MM.1S (cell line): ENCODE results near the gene ACVR1.

ENCODE experiments used
- DNase-seq: peaks from one replicate; pipeline ENCODE4 v3.0.0-alpha.2; 2015
- H2AFZ ChIP-seq: fragments of 300-600 bp; sonication (generic); 2 replicates; pipeline ENCODE4 v1.6.0; 2016; ENCODE audit warnings: antibody characterized with exemption, low read length
- H3F3A ChIP-seq: fragments of 300-600 bp; sonication (generic); 2 replicates; pipeline ENCODE4 v1.6.1; 2016; ENCODE audit warnings: mild to moderate bottlenecking, antibody characterized with exemption, low read length, moderate library complexity, mixed read lengths; ENCODE audit not compliant: insufficient read depth
- H3K27ac ChIP-seq: fragments of 300-600 bp; sonication (generic); 2 replicates; pipeline ENCODE4 v1.5.1; 2016; ENCODE audit warnings: mild to moderate bottlenecking, low read length
- H3K27me3 ChIP-seq: fragments of 300-600 bp; sonication (generic); replicated peaks from 2 replicates; pipeline ENCODE4 v1.6.0; 2016; ENCODE audit warnings: low read length; ENCODE audit not compliant: insufficient read depth
- H3K36me3 ChIP-seq: fragments of 300-600 bp; sonication (generic); replicated peaks from 2 replicates; pipeline ENCODE4 v1.6.1; 2016; ENCODE audit warnings: mild to moderate bottlenecking, low read length, mixed read lengths; ENCODE audit not compliant: insufficient read depth
- H3K4me1 ChIP-seq: fragments of 300-600 bp; sonication (generic); 2 replicates; pipeline ENCODE4 v1.6.1; 2016; ENCODE audit warnings: low read length, mixed read lengths
- H3K4me2 ChIP-seq: fragments of 300-600 bp; sonication (generic); 2 replicates; pipeline ENCODE4 v1.6.0; 2016; ENCODE audit warnings: low read depth, low read length
- H3K4me3 ChIP-seq: fragments of 300-600 bp; sonication (generic); 2 replicates; pipeline ENCODE4 v1.5.1; 2016; ENCODE audit warnings: low read length, mixed read lengths
- H3K79me2 ChIP-seq: fragments of 300-600 bp; sonication (generic); 2 replicates; pipeline ENCODE4 v1.6.1; 2016; ENCODE audit warnings: mixed run types, low read length, mixed read lengths
- H3K9ac ChIP-seq: fragments of 300-600 bp; sonication (generic); 2 replicates; pipeline ENCODE4 v1.6.1; 2016; ENCODE audit warnings: low read length, mixed read lengths
- H3K9me2 ChIP-seq: fragments of 300-600 bp; sonication (generic); replicated peaks from 2 replicates; pipeline ENCODE4 v1.6.1; 2016; ENCODE audit warnings: mild to moderate bottlenecking, low read length, mixed read lengths; ENCODE audit not compliant: insufficient read depth
- H3K9me3 ChIP-seq: fragments of 300-600 bp; sonication (generic); replicated peaks from 2 replicates; pipeline ENCODE4 v1.6.1; 2016; ENCODE audit warnings: mild to moderate bottlenecking, low read length, mixed read lengths; ENCODE audit not compliant: insufficient read depth
- H4K20me1 ChIP-seq: fragments of 300-600 bp; sonication (generic); 2 replicates; pipeline ENCODE4 v1.6.1; 2016; ENCODE audit warnings: mild to moderate bottlenecking, low read length, moderate library complexity, mixed read lengths; ENCODE audit not compliant: insufficient read depth
- CTCF ChIP-seq: fragments of 300-600 bp; sonication (generic); IDR thresholded peaks from 2 replicates; pipeline ENCODE4 v1.5.1; 2016; ENCODE audit warnings: antibody characterized with exemption, low read length, mixed read lengths
- EZH2 ChIP-seq: fragments of 300-600 bp; sonication (generic); optimal IDR thresholded peaks from 2 replicates; pipeline ENCODE3; 2017; ENCODE audit warnings: low read depth, mild to moderate bottlenecking, antibody characterized with exemption, low read length, mixed read lengths
- EZH2phosphoT487 ChIP-seq: fragments of 300-600 bp; sonication (generic); IDR thresholded peaks from 2 replicates; pipeline ENCODE4 v1.6.1; 2018; ENCODE audit warnings: antibody characterized with exemption, low read length

ACVR1 gene

GRCh38 chr2:157764386-157764785 lies 111.7 kb downstream of the ACVR1 start:
- H3K36me3 ChIP-seq = no peaks in the 10 kb centered on the region; the same call in 1 of the 2 replicates
- H3K9me2 ChIP-seq = no peaks in the 10 kb centered on the region
- H3K4me1 ChIP-seq = no peaks in the 10 kb centered on the region
- H3K4me3 ChIP-seq = no peak overlapping the region
- no peaks in the 10 kb centered on the region for H3K9me3 ChIP-seq
- H2AFZ ChIP-seq = no peak overlapping the region
- TF ChIP-seq CTCF = no peak
- TF ChIP-seq EZH2phosphoT487 = no peak
- no peak for TF ChIP-seq EZH2
- no peak overlapping the region for H3K4me2 ChIP-seq
- no peaks in the 10 kb centered on the region for H3F3A ChIP-seq
- no peak overlapping the region for H3K27ac ChIP-seq
- no peak for DNase-seq
- no peak overlapping the region for H3K9ac ChIP-seq
- H3K79me2 ChIP-seq = no peaks in the 10 kb centered on the region
- H4K20me1 ChIP-seq = no peaks in the 10 kb centered on the region
- H3K27me3 ChIP-seq = no peaks in the 10 kb centered on the region

- H3K79me2 ChIP-seq = no peaks in the 10 kb centered on the region
- no peak overlapping the region for H3K27ac ChIP-seq
- no peaks in the 10 kb centered on the region for H3K4me1 ChIP-seq
- TF ChIP-seq EZH2 = no peak
- no peak for TF ChIP-seq CTCF
- no peak for TF ChIP-seq EZH2phosphoT487
- H3F3A ChIP-seq = no peaks in the 10 kb centered on the region
- H3K4me2 ChIP-seq = no peak overlapping the region
- H4K20me1 ChIP-seq = no peaks in the 10 kb centered on the region
- no peak overlapping the region for H3K9ac ChIP-seq
- no peak overlapping the region for H3K4me3 ChIP-seq
- H2AFZ ChIP-seq = no peak overlapping the region
- no peaks in the 10 kb centered on the region for H3K27me3 ChIP-seq
- no peaks in the 10 kb centered on the region for H3K9me3 ChIP-seq
- DNase-seq = no peak
- no peaks in the 10 kb centered on the region for H3K9me2 ChIP-seq
- no peaks in the 10 kb centered on the region; the same call in 1 of the 2 replicates for H3K36me3 ChIP-seq
Observed at GRCh38 chr2:157761520-157761919, 114.6 kb downstream of the ACVR1 start.

DNA sequence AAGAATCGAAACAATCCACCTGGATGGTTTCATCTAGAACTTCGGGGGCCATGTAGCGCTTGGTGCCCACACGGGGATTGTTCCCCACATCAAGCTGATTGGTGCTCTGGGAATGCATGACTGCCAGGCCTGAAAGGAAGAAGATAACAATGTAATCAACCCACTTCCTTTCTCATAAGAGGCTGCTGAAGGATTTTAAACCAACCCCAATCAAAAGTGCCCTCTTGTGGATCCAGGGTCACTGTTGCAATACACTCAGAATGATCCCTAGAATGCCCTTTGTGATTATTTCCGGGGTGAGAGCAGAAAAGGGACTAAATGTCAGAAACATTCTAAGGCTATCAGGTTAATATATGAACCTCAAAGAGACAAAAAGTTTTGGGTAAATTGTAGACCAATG lies 115.2 kb downstream of the ACVR1 start:
- no peak for TF ChIP-seq EZH2
- TF ChIP-seq CTCF = peak; percentile 14
- DNase-seq = peak; percentile 25

More for the DNA sequence above, 115.2 kb downstream of the ACVR1 start:
- Histone ChIP-seq H2AFZ (no peak overlapping the region), H3K36me3 (no peaks in the 10 kb centered on the region; the same call in 1 of the 2 replicates), H3K9ac (no peak overlapping the region), H3K27ac (no peak overlapping the region), H3F3A (no peaks in the 10 kb centered on the region), H3K79me2 (no peaks in the 10 kb centered on the region), H3K4me1 (no peaks in the 10 kb centered on the region), H3K9me2 (no peaks in the 10 kb centered on the region), H3K9me3 (no peaks in the 10 kb centered on the region), H3K4me2 (no peak overlapping the region), H3K27me3 (no peaks in the 10 kb centered on the region), H4K20me1 (no peaks in the 10 kb centered on the region), H3K4me3 (no peak overlapping the region)
